Peyer's patch (tissue), 4 donors: ENCODE results near the gene FBXO39. TPM values are rescaled to one million over a fixed set of nuclear protein-coding genes. Genes with fewer than 3 reads are reported as not detected.
"Not testable (repeated sequence)": the region's sequence is repeated elsewhere in the genome, so short reads cannot be mapped to it uniquely, and the experiment has no call there.

Experiments used
- DNase-seq, 3 donors: peaks; one replicate each; pipeline ENCODE4 v3.0.0-alpha.2; 2017 to 2019
- H3K27ac ChIP-seq, 4 donors: fragments of 200-600 bp; sonication (generic); one replicate each; pipeline ENCODE4 v1.5.1; 2016 to 2019
- H3K27me3 ChIP-seq, 2 donors: fragments of 200-600 bp; sonication (generic); one replicate each; pipeline ENCODE4 v1.5.1; 2019
- H3K36me3 ChIP-seq, 3 donors: fragments of 200-600 bp; sonication (generic); one replicate each; pipeline ENCODE4 v1.5.1; 2016 to 2019
- H3K4me1 ChIP-seq, 4 donors: fragments of 200-600 bp; sonication (generic); one replicate each; pipeline ENCODE4 v1.5.1; 2016 to 2019
- H3K4me3 ChIP-seq, 4 donors: fragments of 200-600 bp; sonication (generic); 1 replicate in 3 of 4; 2 replicates in 1 of 4; pipeline ENCODE4 v1.5.1; 2016 to 2019; ENCODE audit warnings: mild to moderate bottlenecking in 1 of 4
- H3K9me3 ChIP-seq, 4 donors: fragments of 200-600 bp; sonication (generic); one replicate each; pipeline ENCODE4 v1.5.1; 2016 to 2019; ENCODE audit warnings: mild to moderate bottlenecking in 1 of 4
- CTCF ChIP-seq, 6 experiments: fragments of 450-650 bp in 4 of 6; fragments of 200-600 bp in 2 of 6; sonication (generic) in 1 of 6; IDR thresholded peaks; one replicate each; pipeline ENCODE4 v1.5.1; 2017 to 2019; ENCODE audit warnings: antibody characterized with exemption in 6 of 6, mild to moderate bottlenecking in 3 of 6, moderate library complexity in 1 of 6
- POLR2A ChIP-seq, 2 donors: fragments of 450-650 bp; IDR thresholded peaks; one replicate each; pipeline ENCODE4 v1.5.1; 2017; ENCODE audit warnings: antibody characterized with exemption in 2 of 2, mild to moderate bottlenecking in 2 of 2, moderate library complexity in 2 of 2
- total RNA-seq, 4 donors: library from RNA; depleted of rRNA; stranded (reverse); fragments of >200 nt; gene quantifications; one replicate each; pipeline ENCODE4 v1.1.0, GENCODE V29; 2016

Gene FBXO39
- total RNA-seq, 4 donors from 2014 or later, result 0.53 to 4.1 TPM; not detected in 2

- TF ChIP-seq POLR2A (IDR thresholded peaks at IDR 0.05), result no peak
- no peak for TF ChIP-seq CTCF (IDR thresholded peaks at IDR 0.05)
- peaks cover 0 to 17% (median 3%) of the 10 kb centered on the region in 4 donors for H3K4me1 ChIP-seq
- H3K27ac ChIP-seq, result no peak overlapping the region
- no peak for DNase-seq
- H3K9me3 ChIP-seq, result no peaks in the 10 kb centered on the region
- H3K27me3 ChIP-seq, result no peaks in the 10 kb centered on the region
- peaks cover 0 to 80% (median 0%) of the 10 kb centered on the region in 3 donors for H3K36me3 ChIP-seq
- no peak overlapping the region for H3K4me3 ChIP-seq
Measured at GRCh38 chr17:6761779-6762178, 14.2 kb upstream of the FBXO39 start.

- H3K27me3 ChIP-seq, result no peaks in the 10 kb centered on the region
- H3K4me3 ChIP-seq, result no peak overlapping the region
- no peak for DNase-seq
- H3K9me3 ChIP-seq, result peaks cover 0 to 10% (median 2%) of the 10 kb centered on the region in 4 donors
- H3K36me3 ChIP-seq, result peaks cover 0 to 91% (median 0%) of the 10 kb centered on the region in 3 donors
- H3K4me1 ChIP-seq, result no peaks in the 10 kb centered on the region
- H3K27ac ChIP-seq, result no peak overlapping the region
- TF ChIP-seq POLR2A (IDR thresholded peaks at IDR 0.05) (no peak), CTCF (IDR thresholded peaks at IDR 0.05) (no peak)
Measured at GRCh38 chr17:6768447-6768846, 7.6 kb upstream of the FBXO39 start.

- TF ChIP-seq POLR2A (IDR thresholded peaks at IDR 0.05) (no peak), CTCF (IDR thresholded peaks at IDR 0.05) (no peak)
- no peak for DNase-seq
- Histone ChIP-seq H3K4me1 (peaks cover 0 to 10% (median 0%) of the 10 kb centered on the region in 4 donors), H3K27ac (no peak overlapping the region), H3K36me3 (peaks cover 0 to 72% (median 0%) of the 10 kb centered on the region in 3 donors), H3K27me3 (no peaks in the 10 kb centered on the region), H3K9me3 (peaks cover 0 to 18% (median 6%) of the 10 kb centered on the region in 4 donors), H3K4me3 (no peak overlapping the region)
Measured at GRCh38 chr17:6772016-6772415, 4.0 kb upstream of the FBXO39 start.

- H3K27me3 ChIP-seq, H3K4me3 ChIP-seq, H3K27ac ChIP-seq, H3K4me1 ChIP-seq, DNase-seq: not testable (repeated sequence)
- H3K9me3 ChIP-seq, result peaks cover 0 to 14% (median 2%) of the 10 kb centered on the region in 4 donors
- peaks cover 0 to 43% (median 0%) of the 10 kb centered on the region in 3 donors for H3K36me3 ChIP-seq
Measured at GRCh38 chr17:6774906-6775305, 1.1 kb upstream of the FBXO39 start.

- H3K27ac ChIP-seq, result no peak overlapping the region
- TF ChIP-seq CTCF (IDR thresholded peaks at IDR 0.05) (no peak), POLR2A (IDR thresholded peaks at IDR 0.05) (no peak)
- DNase-seq, result no peak
- H3K36me3 ChIP-seq, result no peaks in the 10 kb centered on the region
- no peaks in the 10 kb centered on the region for H3K27me3 ChIP-seq
- peaks cover 0 to 14% (median 0%) of the 10 kb centered on the region in 4 donors for H3K9me3 ChIP-seq
- no peak overlapping the region for H3K4me3 ChIP-seq
- peaks cover 0 to 10% (median 0%) of the 10 kb centered on the region in 4 donors for H3K4me1 ChIP-seq
Measured at GRCh38 chr17:6779411-6779810, 3.4 kb downstream of the FBXO39 start.

GRCh38 chr17:6780001-6780400 is 4.0 kb downstream of the FBXO39 start:
- Histone ChIP-seq H3K4me1 (peaks cover 0 to 10% (median 0%) of the 10 kb centered on the region in 4 donors), H3K27me3 (no peaks in the 10 kb centered on the region), H3K9me3 (peaks cover 0 to 10% (median 0%) of the 10 kb centered on the region in 4 donors), H3K27ac (no peak overlapping the region), H3K4me3 (no peak overlapping the region), H3K36me3 (no peaks in the 10 kb centered on the region)
- no peak for DNase-seq
- TF ChIP-seq POLR2A (IDR thresholded peaks at IDR 0.05), result no peak
- TF ChIP-seq CTCF (IDR thresholded peaks at IDR 0.05), result no peak
